K562 (cell line): ENCODE results near the gene IRAK2. TPM values are rescaled to one million over a fixed set of nuclear protein-coding genes. Genes with fewer than 3 reads are reported as not detected.

Experiments
- ATAC-seq: fragments of 200-7000 bp; cut with Tn5 transposase; 3 replicates; pipeline ENCODE4 v1.9.1; 2020; ENCODE audit warnings: moderate library complexity
- BruUV-seq: library from RNA; stranded (reverse); fragments of 400-500 nt; replicated peaks from 2 replicates; lab custom pipeline; 2021; lab: Mats Ljungman, UMichigan
- CTCF ChIA-PET: fragments of 300-600 bp; formaldehyde crosslinking; extraction: SDS; loops from one replicate; lab custom pipeline; 2021; ENCODE audit warnings: low intra/inter-chr PET ratio; lab: Yijun Ruan, JAX
- POLR2A ChIA-PET: fragments of 300-600, 350-650 bp; sonication (Branson Sonifier 250); formaldehyde crosslinking; extraction: SDS; loops from one replicate; lab custom pipeline; 2021; ENCODE audit warnings: antibody characterized with exemption, inconsistent platforms; lab: Yijun Ruan, JAX
- DNase-seq, 4 experiments: peaks; one replicate each; pipeline versions ENCODE4 v3.0.0 to v3.0.0-alpha.2; 2011 to 2018; ENCODE audit warnings: low spot score in 3 of 4, mixed read lengths in 3 of 4; ENCODE audit errors: extremely low read depth in 1 of 4
- FAIRE-seq: peaks from 2 replicates; lab custom pipeline; 2011; peaks lifted over from hg19 to GRCh38; lab: Jason Lieb, UNC
- H2AFZ ChIP-seq: 2 replicates; pipeline ENCODE4 v1.6.0; 2011; ENCODE audit warnings: low read depth, low read length, control low read depth, inconsistent platforms
- H3K27ac ChIP-seq: fragments of 200-600 bp; 3 replicates; pipeline ENCODE4 v1.8.0; 2011; ENCODE audit warnings: low read depth, mild to moderate bottlenecking, control low read depth, inconsistent platforms, low read length, moderate library complexity, mixed read lengths; ENCODE audit errors: extremely low read depth
- H3K27me3 ChIP-seq, 2 experiments: fragments of 300-600 bp in 1 of 2; 2 replicates in 1 of 2; 3 replicates in 1 of 2; pipeline versions ENCODE4 v1.6.0 to v1.8.0; 2011; ENCODE audit warnings: inconsistent platforms in 2 of 2, low read length in 2 of 2, mild to moderate bottlenecking in 1 of 2, mixed read lengths in 1 of 2, moderate library complexity in 1 of 2; ENCODE audit not compliant: control insufficient read depth in 2 of 2, insufficient read depth in 2 of 2
- H3K36me3 ChIP-seq: fragments of 300-600 bp; 3 replicates; pipeline ENCODE4 v1.8.0; 2011; ENCODE audit warnings: mild to moderate bottlenecking, low read length, inconsistent platforms; ENCODE audit not compliant: control insufficient read depth, insufficient read depth
- H3K4me1 ChIP-seq, 2 experiments: fragments of 200-600 bp in 1 of 2; replicated peaks in 1 of 2; 2 replicates in 1 of 2; 3 replicates in 1 of 2; pipeline versions ENCODE4 v1.5.1 to v1.8.0; 2011; ENCODE audit warnings: inconsistent platforms in 2 of 2, low read length in 2 of 2, mild to moderate bottlenecking in 1 of 2, mixed read lengths in 1 of 2, moderate library complexity in 1 of 2; ENCODE audit not compliant: control insufficient read depth in 2 of 2, insufficient read depth in 2 of 2
- H3K4me2 ChIP-seq: 2 replicates; pipeline ENCODE4 v1.6.1; 2011; ENCODE audit warnings: low read length, control low read depth, inconsistent platforms, mixed read lengths; ENCODE audit not compliant: insufficient read depth
- H3K4me3 ChIP-seq: fragments of 200-600 bp; sonication (generic), shearing (Covaris generic); 2 replicates; pipeline ENCODE4 v1.5.1; 2016; ENCODE audit warnings: control low read depth, inconsistent platforms
- H3K79me2 ChIP-seq: fragments of 200-600 bp; 3 replicates; pipeline ENCODE4 v1.8.0; 2011; ENCODE audit warnings: low read length, inconsistent platforms; ENCODE audit not compliant: control insufficient read depth, insufficient read depth
- H3K9ac ChIP-seq, 2 experiments: 2 replicates each; pipeline versions ENCODE4 v1.6.0 to v1.6.1; 2011; ENCODE audit warnings: low read depth in 2 of 2, low read length in 2 of 2, control low read depth in 1 of 2, inconsistent platforms in 1 of 2, mild to moderate bottlenecking in 1 of 2, mixed read lengths in 1 of 2; ENCODE audit not compliant: insufficient read depth in 1 of 2
- H3K9me1 ChIP-seq: one replicate; pipeline ENCODE4 v1.6.0; 2011; ENCODE audit warnings: inconsistent platforms, mild to moderate bottlenecking, low read length, moderate library complexity; ENCODE audit not compliant: control insufficient read depth, insufficient read depth
- H3K9me3 ChIP-seq: replicated peaks from 2 replicates; pipeline ENCODE4 v1.5.1; 2011; ENCODE audit warnings: low read depth, low read length, inconsistent platforms; ENCODE audit not compliant: control insufficient read depth, insufficient read depth
- H4K20me1 ChIP-seq: replicated peaks from 2 replicates; pipeline ENCODE4 v1.6.1; 2011; ENCODE audit warnings: low read length, inconsistent platforms, mixed read lengths; ENCODE audit not compliant: control insufficient read depth, insufficient read depth
- CEBPB ChIP-seq: fragments of 450-650 bp; IDR thresholded peaks from 2 replicates; pipeline ENCODE4 v1.6.1; 2016; ENCODE audit warnings: missing genetic modification characterization, missing compliant biosample characterization
- CEBPG ChIP-seq, 3 experiments: fragments of 200-800 bp in 1 of 3; sonication (Bioruptor generic) in 1 of 3; sonication (generic) in 1 of 3; formaldehyde crosslinking in 1 of 3; IDR thresholded peaks in 2 of 3; conservative IDR thresholded peaks in 1 of 3; 2 replicates each; pipeline versions ENCODE4 v1.6.1 to v1.8.0; 2016 to 2022; ENCODE audit warnings: missing compliant biosample characterization in 2 of 3, missing genetic modification characterization in 2 of 3, mild to moderate bottlenecking in 1 of 3, missing genetic modification reagents in 1 of 3
- ILF3 ChIP-seq: fragments of 450-650 bp; IDR thresholded peaks from 2 replicates; pipeline ENCODE4 v1.6.1; 2018; ENCODE audit warnings: antibody characterized with exemption, mild to moderate bottlenecking, moderate library complexity, borderline replicate concordance
- KLF10 ChIP-seq: fragments of 250-450 bp; sonication (Bioruptor Pico); IDR thresholded peaks from 2 replicates; pipeline ENCODE4 v1.6.1; 2021; ENCODE audit warnings: matching md5 sums
- NEUROD1 ChIP-seq: fragments of 150-350 bp; IDR thresholded peaks from 2 replicates; pipeline ENCODE4 v1.6.1; 2014; ENCODE audit warnings: borderline replicate concordance, low read length, low read depth; ENCODE audit not compliant: partially characterized antibody
- ZNF586 ChIP-seq: fragments of 450-650 bp; formaldehyde crosslinking; conservative IDR thresholded peaks from 2 replicates; pipeline ENCODE4 v1.4.0; 2020; ENCODE audit warnings: mild to moderate bottlenecking, moderate library complexity
- WGBS: fragments of 100-300 bp; shearing (Covaris generic); methylation state at CpG from one replicate; pipeline ENCODE4 v1.1.6; 2016; ENCODE audit warnings: low coverage, mixed read lengths; ENCODE audit not compliant: insufficient coverage; ENCODE audit errors: missing lambda C conversion rate; 5-methylcytosine and 5-hydroxymethylcytosine counted together
- in situ Hi-C: fragments of 300-500 bp; cut with MboI; formaldehyde crosslinking; loops from 4 replicates; pipeline ENCODE4 v1.15.0; 2018; ENCODE audit warnings: inconsistent platforms, mixed read lengths
- intact Hi-C: fragments of 100-400 bp; cut with micrococcal nuclease; formaldehyde crosslinking; loops from 2 replicates; pipeline ENCODE4 v1.14.2; 2022
- polyA plus RNA-seq, 8 experiments: library from polyadenylated mRNA; depleted of rRNA in 4 of 8; stranded (reverse) in 5 of 8; unstranded in 3 of 8; fragments of >200 nt; fragmentation: Nextera tagmentation in 2 of 8; fragmentation: Illumina TruSeq in 1 of 8; extraction: Ambion mirVana in 2 of 8; extraction: Trizol in 1 of 8; gene quantifications; 2 replicates each; pipeline versions ENCODE4 v1.2.1 to v1.2.3, GENCODE V29; 2011 to 2014; ENCODE audit warnings: inconsistent platforms in 1 of 8, missing spikeins in 1 of 8
- total RNA-seq, 7 experiments: library from RNA; depleted of rRNA in 6 of 7; stranded (reverse); fragments of >200 nt in 6 of 7; fragmentation: Illumina TruSeq in 2 of 7; extraction: Trizol in 2 of 7; gene quantifications; 2 replicates each; pipeline versions ENCODE4 v1.2.1 to v1.2.3, GENCODE V29; 2011 to 2021; ENCODE audit warnings: low replicate concordance in 1 of 7
- TF ChIP-seq, protein P1 (sequence below): fragments of 250-450 bp; sonication (Bioruptor Pico); IDR thresholded peaks from 2 replicates; pipeline ENCODE4 v1.4.0; 2020

The IRAK2 gene
- total and polyA plus RNA-seq, 9 of the 15 experiments (the other 6 are each of a cell fraction or from before 2014, with no cell fraction given): 0.42 to 4.4 (median 2.7) TPM

DNA sequence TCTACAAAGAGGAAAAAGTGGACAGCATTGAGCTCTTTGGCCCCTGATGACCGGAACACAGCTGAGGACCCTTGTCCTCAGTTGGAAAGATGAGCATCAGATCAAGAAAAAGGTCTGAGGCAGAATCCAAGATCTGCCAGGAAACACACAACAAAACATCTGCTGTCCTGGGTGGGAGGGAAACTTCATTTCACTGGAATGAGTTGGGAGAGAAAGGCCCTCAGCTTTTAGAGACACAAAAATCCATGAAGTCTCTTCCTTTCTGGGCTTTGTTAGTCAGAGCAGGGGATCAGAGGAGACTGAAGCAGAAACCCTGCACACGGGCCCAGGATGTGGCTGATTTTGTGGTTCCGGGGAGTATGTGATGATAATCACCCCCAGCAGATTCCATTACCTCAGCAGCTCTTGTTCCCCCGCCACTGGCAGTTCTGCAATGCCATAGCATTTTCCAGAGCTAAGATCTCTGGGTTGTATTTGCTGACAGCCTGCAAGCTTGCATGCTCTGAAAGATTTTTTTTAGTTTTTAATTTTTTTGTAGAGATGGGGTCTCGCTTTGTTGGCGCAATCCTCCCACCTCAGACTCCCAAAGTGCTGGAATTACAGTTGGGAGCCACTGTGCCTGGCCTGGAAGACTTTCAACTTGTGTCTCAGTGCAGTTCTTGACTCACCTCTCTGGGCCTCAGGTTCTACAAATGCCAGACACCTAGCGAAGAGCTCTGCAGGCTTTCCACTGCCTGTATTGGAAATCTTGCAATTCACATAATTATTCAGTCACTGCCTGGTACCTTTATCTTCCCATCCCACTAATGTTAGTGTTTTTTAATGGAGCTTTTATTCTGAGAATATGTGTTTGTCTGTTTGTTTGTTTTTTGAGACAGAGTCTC, 77.7 kb downstream of the IRAK2 start (continued):
- TF ChIP-seq, protein P1, sequence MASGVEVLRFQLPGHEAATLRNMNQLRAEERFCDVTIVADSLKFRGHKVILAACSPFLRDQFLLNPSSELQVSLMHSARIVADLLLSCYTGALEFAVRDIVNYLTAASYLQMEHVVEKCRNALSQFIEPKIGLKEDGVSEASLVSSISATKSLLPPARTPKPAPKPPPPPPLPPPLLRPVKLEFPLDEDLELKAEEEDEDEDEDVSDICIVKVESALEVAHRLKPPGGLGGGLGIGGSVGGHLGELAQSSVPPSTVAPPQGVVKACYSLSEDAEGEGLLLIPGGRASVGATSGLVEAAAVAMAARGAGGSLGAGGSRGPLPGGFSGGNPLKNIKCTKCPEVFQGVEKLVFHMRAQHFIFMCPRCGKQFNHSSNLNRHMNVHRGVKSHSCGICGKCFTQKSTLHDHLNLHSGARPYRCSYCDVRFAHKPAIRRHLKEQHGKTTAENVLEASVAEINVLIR (CRISPR knock-in tag): 0 out of 2 replicates have a peak, but pooled peaks have one; percentile 51
- TF ChIP-seq KLF10 (CRISPR knock-in tag): no peak
- no peak for TF ChIP-seq ZNF586 (CRISPR knock-in tag)
- TF ChIP-seq NEUROD1: peak; percentile 42

DNA sequence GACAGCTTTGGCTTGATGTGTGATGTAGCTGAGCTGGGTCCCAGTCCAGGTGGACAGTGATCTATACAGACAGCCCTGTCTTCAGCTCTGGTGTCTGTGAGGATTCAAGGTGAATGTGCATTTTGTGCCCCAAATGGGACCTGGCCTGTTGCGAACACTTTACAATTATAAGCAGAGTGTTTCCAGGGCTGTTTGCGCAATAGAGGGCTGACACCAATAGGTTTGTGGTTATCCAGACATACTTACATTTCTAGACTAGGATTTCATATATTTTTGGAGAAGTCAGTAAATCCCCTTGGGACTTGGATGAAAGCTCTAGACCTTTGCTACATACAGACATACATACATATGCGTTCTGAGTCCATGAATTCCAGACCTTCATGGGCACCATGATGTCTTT, 79.3 kb downstream of the IRAK2 start:
- Histone ChIP-seq H3K4me1 (peaks cover 11 to 15% of the 10 kb centered on the region in 2 experiments), H3K4me3 (no peak overlapping the region), H3K4me2 (no peak overlapping the region), H3K27me3 (no peaks in the 10 kb centered on the region), H2AFZ (no peak overlapping the region), H4K20me1 (no peaks in the 10 kb centered on the region), H3K27ac (no peak overlapping the region), H3K9me3 (peaks cover 18% of the 10 kb centered on the region), H3K9ac (no peak overlapping the region), H3K36me3 (no peaks in the 10 kb centered on the region), H3K79me2 (peaks cover 7% of the 10 kb centered on the region), H3K9me1 (no peaks in the 10 kb centered on the region)
- ChIA-PET CTCF (no interaction called here), POLR2A (interaction anchor here (0.7 kb wide), 1 partner anchor 10 kb away, joined by 3 read pairs; no protein-coding TSS in a partner anchor)
- in situ Hi-C loops: no loop called here
- no peak for DNase-seq
- no TSS peak for BruUV-seq
- 75% methylated on average over 3 of the region's 3 CpGs for WGBS
- intact Hi-C loops: no loop called here
- no peak for FAIRE-seq
- peak; percentile 93 for TF ChIP-seq CEBPB
- no peak for TF ChIP-seq ILF3
- TF ChIP-seq CEBPG (CRISPR knock-in tag; IDR thresholded peaks at IDR 0.05): peak; percentile 68
- peak; percentile 62 to 92 for TF ChIP-seq CEBPG (tag; conservative IDR thresholded peaks at IDR 0.05 in 1 of 2, IDR thresholded peaks at IDR 0.05 in 1 of 2)
- no peak for ATAC-seq
